Putamen (tissue), 1 donor: Measurements from ENCODE around the gene MFSD2B.
"Not testable (repeated sequence)": the region's sequence is repeated elsewhere in the genome, so short reads cannot be mapped to it uniquely, and the experiment has no call there.

Experiments used
- DNase-seq: peaks from one replicate; pipeline ENCODE4 v3.0.0-alpha.2; 2016; ENCODE audit warnings: low spot score

The MFSD2B gene

GRCh38 chr2:24018241-24018640, 8.4 kb downstream of the MFSD2B start:
- no peak for DNase-seq

GRCh38 chr2:24019729-24020128, 9.8 kb downstream of the MFSD2B start:
- no peak for DNase-seq

GRCh38 chr2:24020244-24020643, 10.4 kb downstream of the MFSD2B start:
- no peak for DNase-seq

- no peak for DNase-seq
Observed at GRCh38 chr2:24021122-24021998, 11.5 kb downstream of the MFSD2B start.

- DNase-seq: no peak
Observed at GRCh38 chr2:24022324-24022974, 12.6 kb downstream of the MFSD2B start.

- DNase-seq: no peak
Observed at GRCh38 chr2:24022975-24023575, 13.2 kb downstream of the MFSD2B start.

- DNase-seq: no peak
Observed at GRCh38 chr2:24024018-24024417, 14.1 kb downstream of the MFSD2B start.

GRCh38 chr2:24024996-24025663, 15.2 kb downstream of the MFSD2B start:
- no peak for DNase-seq

- peak; percentile 53 for DNase-seq
Observed at GRCh38 chr2:24026233-24026632, 16.3 kb downstream of the MFSD2B start.

- no peak for DNase-seq
Observed at GRCh38 chr2:24038786-24039499, 29.1 kb downstream of the MFSD2B start.

- DNase-seq: no peak
Observed at GRCh38 chr2:24040511-24040910, 30.6 kb downstream of the MFSD2B start.

- not testable (repeated sequence) for DNase-seq
Observed at GRCh38 chr2:24043133-24043532, 33.2 kb downstream of the MFSD2B start.

GRCh38 chr2:24045511-24046508, 35.9 kb downstream of the MFSD2B start:
- DNase-seq: no peak

GRCh38 chr2:24046599-24046929, 36.7 kb downstream of the MFSD2B start:
- no peak for DNase-seq

- peak; percentile 98 for DNase-seq
Observed at GRCh38 chr2:24046930-24047702, 37.2 kb downstream of the MFSD2B start, which contains the start of gene WDCP. Gene WDCP, minus strand, starts transcription at chr2:24047391. Its CDS starts 7,897 bp downstream, at chr2:24039494.

GRCh38 chr2:24047703-24048033, 37.8 kb downstream of the MFSD2B start:
- DNase-seq: no peak

- no peak for DNase-seq
Observed at GRCh38 chr2:24048769-24049484, 39.0 kb downstream of the MFSD2B start.

- peak; percentile 46 for DNase-seq
Observed at GRCh38 chr2:24049485-24050021, 39.7 kb downstream of the MFSD2B start, which contains the start of gene FKBP1B. Gene FKBP1B, plus strand, starts transcription at chr2:24049741. Its CDS starts 109 bp downstream, at chr2:24049850.
